GM04503 (cell line): ENCODE data around the gene REEP1.
"Not testable (repeated sequence)": the region's sequence is repeated elsewhere in the genome, so short reads cannot be mapped to it uniquely, and the experiment has no call there.

Experiments
- DNase-seq: peaks from one replicate; pipeline ENCODE4 v3.0.0-alpha.2; 2012; ENCODE audit warnings: low read depth

REEP1 gene

DNA sequence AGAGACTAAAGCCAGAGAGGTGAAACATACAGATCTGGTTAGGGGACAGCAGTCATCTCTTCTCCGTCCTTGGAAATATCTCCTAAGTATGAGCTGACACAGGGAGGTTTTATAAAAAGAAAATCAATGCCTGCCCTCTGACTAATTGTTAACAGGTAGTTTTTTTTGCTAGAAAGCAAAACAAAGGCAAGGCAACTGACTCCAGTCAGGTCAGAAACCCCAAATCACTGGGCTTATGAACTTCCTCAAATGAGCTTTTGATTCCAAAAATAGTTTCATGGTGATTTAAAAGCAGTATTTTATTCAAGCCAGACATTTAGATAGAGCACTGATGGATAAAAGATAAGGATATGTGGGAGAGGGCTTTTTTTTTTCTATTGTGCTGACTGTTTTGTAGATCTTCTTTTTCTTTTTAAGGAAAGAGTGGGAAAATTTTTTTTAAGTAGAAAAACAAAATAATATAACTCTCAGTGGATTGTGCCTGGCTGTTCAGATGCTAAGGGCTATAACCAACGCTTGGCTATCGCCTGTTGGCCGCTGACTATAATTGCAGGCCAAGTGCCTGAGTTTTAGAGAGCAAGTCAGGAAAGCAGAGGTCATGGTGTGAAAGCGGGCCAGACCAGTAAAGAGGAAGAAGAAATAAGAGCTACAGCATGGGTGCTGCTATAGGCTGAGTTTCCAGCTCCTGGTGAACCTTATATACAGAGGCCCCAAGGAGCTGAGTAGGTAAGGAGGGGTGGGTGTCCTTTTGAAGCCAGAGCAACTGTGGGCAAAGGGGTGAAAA is 93.3 kb downstream of the REEP1 start:
- DNase-seq = no peak

DNA sequence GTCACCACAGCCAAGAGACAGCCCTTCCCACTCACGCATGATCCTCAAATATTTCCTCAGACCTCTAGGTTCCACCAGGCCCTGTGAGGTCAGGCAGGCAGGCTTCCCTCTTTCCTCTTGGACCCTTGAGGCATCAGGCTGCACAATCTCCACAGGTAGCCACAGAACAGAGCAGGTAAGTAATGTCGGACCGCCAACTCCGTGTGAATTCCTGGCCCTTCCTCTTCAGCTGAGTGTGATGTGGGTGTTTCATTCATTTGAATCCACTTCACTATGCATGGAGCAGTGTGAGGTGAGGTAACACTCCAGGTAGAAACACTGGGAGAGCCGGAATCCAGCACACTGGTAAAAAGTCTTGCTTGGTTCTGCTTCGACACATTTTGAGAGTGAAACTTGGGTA is 94.2 kb downstream of the REEP1 start:
- DNase-seq = no peak

DNA sequence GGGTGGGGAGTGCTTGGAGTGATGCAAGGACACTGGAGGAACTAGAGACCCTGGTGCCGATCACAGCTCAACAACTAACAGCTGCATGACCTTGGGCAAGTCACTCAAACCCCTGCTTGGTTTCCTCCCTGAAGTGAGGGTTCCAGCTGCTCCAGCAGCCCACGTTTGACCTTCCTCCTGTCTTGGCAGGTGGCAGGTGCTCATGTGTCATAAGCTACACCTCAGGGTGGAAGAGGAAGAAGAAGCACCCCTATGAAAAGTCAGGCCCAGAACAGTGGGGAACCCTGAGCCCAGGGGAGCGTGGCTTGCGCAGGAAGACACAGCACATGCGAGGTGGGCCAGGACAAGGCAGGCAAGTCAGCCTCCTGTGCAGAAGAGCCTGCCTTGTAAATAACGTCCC is 95.8 kb downstream of the REEP1 start:
- no peak for DNase-seq

DNA sequence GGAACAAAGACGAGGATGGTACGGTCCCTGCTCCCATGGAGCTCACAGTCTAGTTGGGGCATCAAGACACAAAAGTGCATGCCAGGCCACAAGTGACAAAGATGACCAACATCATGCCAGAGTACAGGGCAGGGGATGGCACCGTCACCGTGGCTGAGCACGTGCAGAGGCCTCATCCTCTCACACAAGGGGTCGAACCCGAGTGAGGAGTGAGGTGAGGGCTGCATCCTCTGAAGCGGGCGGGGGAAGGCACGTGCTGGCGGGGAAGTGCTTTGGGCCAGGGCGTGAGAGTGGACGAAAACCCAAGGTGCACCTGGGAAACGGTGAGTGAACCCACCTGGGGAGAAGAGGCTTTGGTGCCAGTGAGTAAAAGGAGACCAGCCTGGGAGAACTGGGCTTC is 97.2 kb downstream of the REEP1 start:
- DNase-seq = no peak

DNA sequence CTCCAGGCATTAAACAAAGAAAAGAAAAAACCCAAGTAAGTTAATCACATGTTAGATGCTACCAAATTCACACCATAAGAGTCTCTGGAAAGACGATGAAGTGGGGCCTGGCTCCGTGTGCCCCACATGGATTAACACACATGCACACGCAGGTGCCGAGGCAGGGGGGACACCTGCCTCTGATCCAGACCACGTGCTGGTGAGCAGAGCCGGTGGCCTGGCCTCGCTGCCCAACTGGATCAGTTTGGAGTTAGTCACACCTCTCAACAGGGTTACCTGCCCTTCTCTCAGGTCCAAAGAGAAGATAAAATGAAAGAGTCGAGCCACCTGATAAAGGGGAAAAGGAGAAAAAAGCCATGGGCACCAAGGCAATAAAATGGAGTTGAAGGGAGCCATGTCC is 97.7 kb downstream of the REEP1 start:
- no peak for DNase-seq

DNA sequence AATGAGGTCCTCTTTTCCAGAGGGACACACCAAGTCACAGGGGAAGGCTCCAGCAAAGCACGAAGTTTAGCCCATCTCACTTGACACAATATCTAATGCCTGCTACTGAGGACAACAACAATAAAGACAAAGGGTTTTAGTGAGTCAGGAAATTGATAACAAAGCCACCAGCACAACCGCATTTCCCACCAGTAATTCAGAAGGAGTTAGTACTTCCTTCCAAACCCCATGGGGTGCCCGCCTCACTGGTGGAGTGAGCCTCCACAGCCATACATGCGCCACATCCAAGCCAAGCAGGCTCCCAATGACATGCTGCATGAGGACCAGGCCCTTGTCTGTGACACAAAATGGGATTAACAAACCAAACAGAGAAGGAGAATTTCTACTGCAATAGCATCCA is 98.1 kb downstream of the REEP1 start:
- DNase-seq = no peak

DNA sequence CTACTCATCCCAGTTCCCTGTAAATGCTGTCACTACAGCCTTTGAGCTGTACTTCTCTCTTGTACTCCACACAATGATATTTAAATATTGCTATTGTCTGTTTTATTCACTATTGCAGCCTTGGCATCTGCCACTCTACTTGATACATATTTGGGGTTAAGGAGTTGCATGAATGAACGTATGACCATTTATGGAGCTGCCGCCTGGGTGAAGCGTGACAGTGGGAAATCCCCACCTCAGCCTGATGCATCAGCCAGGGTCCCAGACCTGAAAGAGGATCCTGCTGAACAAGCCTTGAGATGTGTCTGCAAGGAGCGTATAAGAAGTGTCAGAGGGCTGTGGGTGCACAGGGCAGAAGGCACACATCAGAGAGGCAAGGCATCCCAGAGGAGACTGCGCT is 99.1 kb downstream of the REEP1 start:
- no peak for DNase-seq

DNA sequence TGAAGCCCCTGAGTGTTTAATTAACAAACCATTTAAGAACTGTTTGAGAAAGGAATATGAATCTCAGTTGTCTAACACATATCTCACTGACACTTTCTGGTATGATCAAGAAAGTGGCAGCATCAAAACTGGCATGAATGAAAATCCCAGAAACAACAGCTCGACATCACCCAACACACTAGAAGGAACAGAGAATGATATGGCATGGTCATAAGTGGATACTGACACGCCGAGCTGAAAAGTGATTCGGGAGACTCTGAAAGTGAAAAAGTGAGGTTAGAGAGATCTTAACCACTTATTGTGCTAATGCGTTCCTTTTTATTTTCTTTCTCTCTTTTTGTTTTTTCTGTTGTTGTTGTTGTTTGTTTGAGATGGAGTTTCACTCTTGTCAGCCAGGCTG is 100.3 kb downstream of the REEP1 start:
- DNase-seq = no peak

DNA sequence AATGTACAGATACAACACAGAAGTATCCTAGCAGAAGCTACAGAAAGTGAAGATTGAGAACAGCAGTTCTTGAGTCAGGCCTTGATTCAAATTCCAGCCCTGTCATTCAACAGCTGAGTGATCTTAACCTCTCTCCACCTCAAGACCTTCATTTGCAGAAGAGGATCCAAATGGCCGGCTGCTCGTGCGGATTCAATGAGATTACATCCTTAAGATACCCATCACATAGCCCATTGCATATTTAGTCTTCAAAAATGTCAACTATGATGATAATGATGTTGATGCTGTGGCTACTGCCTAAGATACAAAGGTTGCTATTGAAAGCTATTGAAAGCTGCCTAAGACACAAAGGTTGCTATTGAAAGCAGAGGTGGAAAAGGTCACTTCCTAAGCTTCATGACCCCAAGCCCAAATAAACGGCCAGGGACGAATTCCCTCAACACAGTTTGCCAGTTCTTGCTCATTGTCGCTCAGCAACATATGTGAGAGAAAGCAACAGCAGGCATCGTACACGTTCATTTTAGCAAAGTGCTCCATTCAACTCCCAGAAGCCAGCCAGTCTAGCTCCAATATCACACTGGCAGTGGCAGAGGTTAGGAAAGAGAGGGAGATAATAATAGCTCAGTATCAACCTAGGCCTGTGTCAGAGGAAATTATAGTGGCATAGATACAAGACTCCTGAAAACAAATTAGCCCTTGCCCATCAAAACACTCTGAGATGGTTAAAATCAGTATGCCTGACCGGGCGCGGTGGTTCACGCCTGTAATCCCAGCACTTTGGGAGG is 102.0 kb downstream of the REEP1 start:
- DNase-seq = no peak

DNA sequence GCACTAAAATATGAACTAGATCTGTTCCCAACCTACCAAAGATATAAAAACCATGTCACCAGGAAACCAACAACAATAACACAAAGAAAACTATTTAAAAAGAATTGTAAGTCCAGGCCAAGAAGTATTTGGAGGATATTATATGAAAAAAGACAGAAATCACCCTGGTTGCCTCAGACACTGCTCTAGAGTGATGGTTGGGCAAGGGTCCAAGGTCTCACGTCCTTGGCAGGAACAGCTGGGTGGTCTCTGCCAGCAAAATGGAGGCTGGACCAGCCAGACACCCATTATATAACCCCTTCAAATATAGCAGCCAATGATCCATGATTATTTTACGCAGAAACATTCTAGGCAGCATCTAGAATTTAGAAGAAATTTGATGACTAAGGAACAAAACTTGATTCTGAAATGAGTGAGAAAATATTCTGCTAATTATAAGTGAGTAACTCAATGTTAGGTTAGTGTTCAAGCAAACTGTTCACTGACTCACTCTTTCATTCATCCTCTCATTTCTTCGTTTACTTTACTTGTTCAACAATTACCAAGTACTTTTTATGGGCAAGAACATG is 102.8 kb downstream of the REEP1 start:
- no peak for DNase-seq

DNA sequence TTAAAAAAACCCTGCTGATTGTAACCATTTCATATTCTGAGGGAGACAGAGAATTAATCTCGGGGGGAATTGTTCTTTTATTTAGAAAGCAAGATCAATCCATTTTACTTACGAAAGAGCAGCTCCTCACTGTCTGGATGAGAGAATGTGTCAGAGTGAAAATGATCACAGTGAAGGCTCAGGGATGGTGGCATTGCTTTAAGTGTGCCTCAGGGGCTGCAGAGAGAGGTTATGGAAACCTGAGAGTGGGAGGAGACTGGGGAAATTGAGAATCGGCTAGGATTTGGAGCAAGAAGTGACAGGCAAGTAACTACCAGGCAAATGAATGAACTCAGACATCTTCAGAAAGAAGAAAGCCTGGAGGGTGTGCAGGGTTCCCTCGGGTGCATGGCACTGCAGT is 104.0 kb downstream of the REEP1 start:
- no peak for DNase-seq

DNA sequence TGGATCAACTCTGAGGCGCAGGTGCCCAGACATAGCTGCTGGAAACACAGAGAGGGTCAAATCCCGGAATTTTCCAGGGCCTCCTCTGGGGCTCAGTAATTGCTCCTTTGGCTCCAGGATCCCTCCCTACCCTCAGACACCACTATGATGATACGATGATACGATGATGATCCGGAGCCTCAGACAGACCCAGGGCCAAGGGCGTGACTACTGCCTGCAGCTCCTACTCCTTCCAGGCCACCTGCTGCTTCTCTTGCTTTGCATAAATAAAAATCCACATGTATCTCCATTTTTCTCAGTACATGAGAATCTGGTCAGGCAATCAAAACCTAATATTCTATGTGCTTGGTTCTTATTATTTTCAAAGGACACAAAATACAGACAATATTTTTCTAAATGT is 104.5 kb downstream of the REEP1 start:
- no peak for DNase-seq

DNA sequence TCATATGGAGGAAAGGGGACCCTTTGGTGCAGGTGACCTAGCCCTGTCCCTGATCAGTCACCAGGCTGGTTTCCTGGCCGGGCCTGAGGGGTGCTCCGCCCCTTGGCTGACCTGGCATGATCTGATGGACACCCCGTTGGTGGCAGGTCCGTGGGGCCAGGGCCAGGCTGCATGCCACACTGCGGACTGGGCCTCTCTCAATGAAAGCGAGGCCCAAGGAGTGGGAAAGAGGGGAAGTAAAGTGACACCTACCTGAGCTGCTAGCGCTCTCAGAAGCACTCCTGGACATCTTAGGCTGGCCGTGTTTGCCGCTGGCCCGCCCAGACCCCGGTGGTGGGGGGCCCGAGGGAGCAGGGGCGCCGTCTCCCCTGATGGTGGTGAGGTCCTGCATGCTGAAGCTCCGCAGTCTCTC is 105.0 kb downstream of the REEP1 start:
- no peak for DNase-seq

DNA sequence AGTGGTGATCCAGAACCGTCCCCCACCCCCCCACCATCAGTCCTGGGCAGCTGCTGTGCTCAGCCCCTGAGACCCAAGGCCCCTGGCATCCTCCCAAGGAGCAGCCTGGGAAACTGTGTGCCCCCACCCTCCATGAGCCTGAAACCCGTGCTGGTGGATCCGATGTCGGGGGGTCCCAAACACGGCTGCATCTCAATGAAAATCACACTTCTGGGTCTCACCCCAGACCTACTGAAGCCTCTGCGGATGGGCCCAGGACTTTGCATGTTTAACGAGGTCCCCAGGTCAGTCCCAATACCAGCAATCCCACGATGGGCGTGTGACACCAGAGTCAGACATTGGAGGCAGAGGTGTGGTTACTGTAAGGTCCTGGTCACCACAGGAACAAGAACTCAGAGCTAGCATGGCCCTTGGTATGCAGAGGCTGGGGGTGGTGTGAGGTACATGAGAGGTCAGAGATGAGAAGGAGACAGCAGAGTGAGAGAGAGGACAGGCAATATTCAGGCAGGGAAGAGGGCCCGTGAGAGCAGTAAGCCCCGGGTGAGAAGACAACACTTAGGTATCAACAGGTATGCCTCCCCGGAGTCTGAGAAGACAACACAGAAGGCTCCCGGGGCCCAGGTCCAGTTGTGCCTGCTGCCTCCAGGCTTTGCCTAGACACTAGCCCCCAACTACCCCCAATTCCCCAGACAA is 105.6 kb downstream of the REEP1 start:
- no peak for DNase-seq

DNA sequence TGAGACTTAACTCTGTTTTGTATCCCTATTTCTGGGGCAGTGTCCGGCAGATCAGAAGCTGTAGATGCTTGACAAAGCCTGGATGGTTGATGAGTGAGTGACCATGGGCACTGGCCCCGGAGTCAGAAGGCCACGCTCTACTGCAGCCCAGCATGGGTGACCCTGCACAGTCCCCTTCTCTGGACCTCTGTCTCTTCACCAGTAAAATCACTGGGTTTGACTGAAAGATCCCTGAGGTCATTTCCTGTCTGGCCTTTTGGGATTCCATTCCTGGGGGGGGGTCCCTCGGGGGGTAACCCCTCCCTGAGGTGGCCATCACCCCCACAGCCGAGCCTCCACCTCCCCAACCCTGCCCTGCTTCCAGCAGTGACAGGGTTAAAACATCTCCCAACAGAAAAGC is 106.5 kb downstream of the REEP1 start:
- no peak for DNase-seq

DNA sequence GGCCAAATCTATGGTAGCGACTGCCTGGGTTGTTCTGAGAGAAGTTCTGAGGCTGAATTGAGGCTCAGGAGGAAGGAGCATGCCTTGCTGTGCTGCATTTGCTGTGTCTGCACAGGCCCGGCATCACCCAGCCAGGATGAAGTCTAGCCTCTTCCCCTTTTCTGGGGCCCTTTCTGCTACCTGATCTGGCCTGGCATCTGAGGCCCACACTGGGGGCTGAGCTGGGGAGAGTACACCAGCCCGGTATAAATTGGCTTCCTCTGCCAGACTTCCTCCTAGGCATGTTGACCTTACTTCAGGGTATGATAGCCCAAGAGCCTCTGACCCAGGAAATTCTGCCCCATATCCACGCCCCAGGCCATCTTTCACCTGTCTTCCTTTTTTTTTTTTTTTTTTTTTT is 108.2 kb downstream of the REEP1 start:
- no peak for DNase-seq

DNA sequence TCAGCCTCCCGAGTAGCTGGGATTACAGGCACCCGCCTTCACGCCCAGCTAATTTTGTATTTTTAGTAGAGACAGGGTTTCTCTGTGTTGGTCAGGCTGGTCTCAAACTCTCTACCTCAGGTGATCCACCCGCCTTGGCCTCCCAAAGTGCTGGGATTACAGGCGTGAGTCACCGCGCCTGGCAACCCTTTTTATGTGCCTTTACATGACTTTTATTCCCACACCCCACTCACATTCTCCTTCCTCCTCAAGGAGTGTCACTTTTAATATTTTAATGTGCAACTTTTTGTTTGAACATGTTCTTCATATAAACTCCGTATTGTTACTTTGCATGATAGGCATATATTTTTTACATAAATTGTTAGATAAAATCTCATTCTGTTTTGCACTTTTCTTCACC is 108.9 kb downstream of the REEP1 start:
- not testable (repeated sequence) for DNase-seq

DNA sequence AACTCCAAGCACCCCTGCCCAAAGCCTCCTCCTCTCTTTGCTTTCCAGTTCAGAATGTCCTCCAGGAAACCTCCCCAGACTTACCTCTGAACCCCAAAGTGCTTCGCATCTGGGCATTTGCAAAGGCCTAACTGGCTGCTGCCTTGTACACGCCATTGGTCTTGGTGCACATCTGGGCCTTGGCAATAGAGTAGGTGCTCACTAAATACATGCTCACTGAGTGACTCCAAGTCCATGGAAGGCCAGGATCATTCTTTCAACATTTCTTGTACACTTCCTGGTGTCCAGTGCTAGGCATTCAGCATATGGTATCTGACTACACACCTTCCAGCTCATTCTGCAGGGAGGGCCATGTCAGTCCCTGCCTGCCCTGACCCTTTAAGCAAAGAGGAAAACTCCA is 109.7 kb downstream of the REEP1 start:
- DNase-seq = no peak

DNA sequence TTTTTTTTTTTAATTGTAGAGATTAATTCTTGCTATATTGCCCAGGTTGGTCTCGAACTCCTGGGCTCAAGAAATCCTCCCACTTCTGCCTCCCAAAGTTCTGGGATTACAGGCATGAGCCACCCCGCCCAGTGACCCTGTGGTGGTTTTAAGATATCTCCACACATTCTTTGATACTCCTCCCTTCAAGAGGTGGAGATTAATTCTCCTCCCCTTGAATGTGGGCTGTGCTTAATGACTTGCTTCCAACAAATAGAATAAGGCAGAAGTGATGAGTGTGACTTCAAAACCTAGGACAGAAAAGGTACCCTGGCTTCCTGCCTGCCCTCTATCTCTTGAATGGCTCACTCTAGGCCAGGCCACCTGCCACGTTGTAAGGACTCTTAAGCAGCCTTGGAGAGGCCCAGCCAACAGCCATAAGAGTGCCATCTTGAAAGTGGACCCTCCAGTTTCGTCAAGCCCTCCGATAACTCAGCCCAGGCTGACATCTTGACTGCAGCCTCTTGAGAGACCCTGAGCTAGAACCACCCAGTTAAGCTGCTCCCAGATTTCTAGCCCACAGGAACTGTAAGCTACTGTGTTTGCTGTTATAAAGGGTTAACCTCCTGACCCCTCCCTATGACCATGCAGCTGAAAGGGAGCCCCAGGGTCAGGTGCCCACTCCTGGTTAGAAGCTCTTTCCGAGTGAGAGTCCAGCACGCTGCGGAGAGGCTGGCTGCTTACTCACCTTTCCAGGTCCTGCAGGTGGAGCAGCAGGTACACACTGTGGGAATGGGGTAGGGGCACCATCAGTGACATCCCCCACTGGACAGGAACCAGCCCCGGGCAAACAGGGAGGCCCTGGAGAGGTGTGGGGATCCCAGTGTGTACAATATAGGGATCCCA is 110.5 kb downstream of the REEP1 start:
- no peak for DNase-seq

DNA sequence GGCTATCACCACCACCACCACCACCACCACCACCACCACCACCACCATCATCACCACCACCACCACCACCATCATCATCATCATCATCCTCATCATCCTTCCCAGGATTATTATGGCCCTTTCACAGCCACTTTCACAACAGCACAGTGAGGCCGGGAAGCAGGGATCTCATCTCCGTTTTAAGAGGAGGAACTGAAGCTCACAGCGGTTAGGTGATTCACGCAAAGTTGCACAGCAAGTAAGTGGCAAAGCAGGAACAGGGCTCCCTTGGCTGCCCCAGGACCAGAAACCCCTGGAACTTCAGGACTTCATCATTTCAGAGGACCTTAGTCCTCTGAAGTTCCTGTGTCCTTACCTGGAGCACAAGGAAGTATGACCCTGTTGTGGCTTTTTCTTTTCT is 111.4 kb downstream of the REEP1 start:
- DNase-seq = no peak

DNA sequence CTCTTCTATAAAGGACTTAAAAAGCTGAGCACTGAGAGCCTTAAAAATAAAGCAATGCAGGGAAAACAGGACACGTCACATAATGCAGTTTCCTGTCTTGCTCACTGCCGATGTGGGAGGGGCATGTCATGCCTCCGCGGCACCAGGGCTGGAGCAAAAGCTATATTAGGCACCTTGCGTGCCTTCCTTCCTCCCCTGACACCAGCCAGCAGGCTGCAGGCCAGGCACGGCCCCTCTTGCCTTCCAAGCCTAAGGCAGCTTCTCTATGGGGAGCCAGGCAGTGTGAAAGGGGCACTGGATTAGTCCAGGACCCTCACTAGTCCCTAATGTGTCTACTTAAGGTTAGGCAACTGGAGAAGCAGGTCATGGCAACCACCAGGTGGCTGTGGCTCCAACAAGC is 111.8 kb downstream of the REEP1 start:
- no peak for DNase-seq
